Fibroblast of skin of right quadriceps (primary cell): Measurements from ENCODE around the gene CITED1.
"Not testable (repeated sequence)": the region's sequence is repeated elsewhere in the genome, so short reads cannot be mapped to it uniquely, and the experiment has no call there.

Experiments used
- DNase-seq: peaks from one replicate; pipeline ENCODE4 v3.0.0-alpha.2; 2013

Gene CITED1

GRCh38 chrX:72305286-72306084 lies at the start of gene CITED1:
TSS of gene CITED1 (minus strand) at chrX:72305914. CDS start at chrX:72302869, 3,045 bp downstream.
- DNase-seq: no peak

- no peak for DNase-seq
Observed at GRCh38 chrX:72352786-72353185, 47.1 kb upstream of the CITED1 start.

GRCh38 chrX:72351606-72352334 lies 46.1 kb upstream of the CITED1 start:
- DNase-seq: peak; percentile 73

DNA sequence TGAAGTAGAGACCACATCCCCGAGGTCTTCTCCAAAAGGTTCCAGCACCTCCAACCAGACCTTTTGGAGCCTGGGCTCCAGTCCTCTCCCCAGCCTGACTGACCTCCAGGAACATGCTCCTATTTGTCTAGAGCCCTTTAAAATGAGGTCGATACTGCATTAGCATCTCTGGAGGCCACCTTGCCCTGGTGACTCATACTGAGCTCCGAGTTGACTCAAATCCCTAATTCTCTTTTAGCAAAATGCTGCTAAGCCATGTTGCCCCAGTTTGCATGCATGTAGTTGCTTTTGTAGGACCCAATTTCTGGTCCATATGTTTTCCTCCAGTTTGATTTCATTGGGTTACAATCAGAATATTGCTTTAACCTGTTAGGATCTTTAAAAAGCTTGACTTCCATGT lies 43.5 kb upstream of the CITED1 start:
- no peak for DNase-seq

DNA sequence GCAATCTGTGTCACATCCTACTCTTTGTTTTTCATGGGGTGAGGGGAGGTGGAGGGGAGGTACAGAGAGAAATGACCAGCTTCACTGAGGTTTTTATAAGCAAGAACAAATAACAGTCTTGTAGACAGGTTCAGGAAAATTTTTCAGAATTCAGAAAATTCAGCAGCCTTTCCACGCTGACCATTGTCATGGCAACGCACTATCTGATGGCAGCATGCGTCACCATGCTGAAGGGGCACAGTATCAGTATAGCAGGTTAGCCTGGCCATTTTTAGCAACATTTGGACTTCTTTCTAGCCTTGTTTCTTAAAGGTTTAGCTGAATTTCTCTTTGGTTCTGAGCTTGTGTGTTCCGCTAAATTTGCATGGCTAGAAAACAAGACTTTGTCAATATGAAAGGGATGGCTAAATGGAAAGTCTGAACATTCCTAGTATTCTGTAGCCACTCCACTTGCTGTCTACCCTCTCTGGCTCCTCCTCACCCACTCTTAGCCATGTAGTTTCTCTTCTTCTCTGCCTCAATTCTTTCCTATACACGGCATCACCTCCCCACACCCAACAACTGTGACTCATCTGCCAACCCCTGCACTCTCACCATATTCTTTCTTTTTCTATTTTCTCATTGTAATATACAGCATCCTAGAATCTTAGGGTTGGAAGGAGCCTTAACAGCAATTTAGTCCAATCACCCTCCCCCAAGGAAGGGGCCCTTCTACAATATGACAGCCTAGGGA lies 42.7 kb upstream of the CITED1 start:
- no peak for DNase-seq

DNA sequence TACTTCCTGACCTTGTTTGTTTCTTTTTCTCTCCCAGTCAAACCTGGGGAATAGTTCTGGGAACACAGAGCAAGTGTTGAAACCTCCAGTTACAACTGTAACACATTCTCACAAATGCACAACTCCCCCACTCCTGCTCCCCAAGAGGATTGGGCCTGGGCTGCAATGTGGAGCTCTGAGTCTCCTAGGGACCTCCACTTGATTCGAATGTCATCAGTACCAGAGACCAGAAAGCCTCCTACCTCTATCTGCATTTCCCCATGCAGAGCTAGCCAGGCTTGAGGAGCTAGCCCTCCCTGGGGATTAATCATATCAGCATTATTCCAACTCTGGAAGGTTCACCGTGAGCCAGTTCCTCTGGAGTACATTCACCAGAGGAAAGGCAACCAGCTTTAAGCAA lies 41.7 kb upstream of the CITED1 start:
- no peak for DNase-seq

DNA sequence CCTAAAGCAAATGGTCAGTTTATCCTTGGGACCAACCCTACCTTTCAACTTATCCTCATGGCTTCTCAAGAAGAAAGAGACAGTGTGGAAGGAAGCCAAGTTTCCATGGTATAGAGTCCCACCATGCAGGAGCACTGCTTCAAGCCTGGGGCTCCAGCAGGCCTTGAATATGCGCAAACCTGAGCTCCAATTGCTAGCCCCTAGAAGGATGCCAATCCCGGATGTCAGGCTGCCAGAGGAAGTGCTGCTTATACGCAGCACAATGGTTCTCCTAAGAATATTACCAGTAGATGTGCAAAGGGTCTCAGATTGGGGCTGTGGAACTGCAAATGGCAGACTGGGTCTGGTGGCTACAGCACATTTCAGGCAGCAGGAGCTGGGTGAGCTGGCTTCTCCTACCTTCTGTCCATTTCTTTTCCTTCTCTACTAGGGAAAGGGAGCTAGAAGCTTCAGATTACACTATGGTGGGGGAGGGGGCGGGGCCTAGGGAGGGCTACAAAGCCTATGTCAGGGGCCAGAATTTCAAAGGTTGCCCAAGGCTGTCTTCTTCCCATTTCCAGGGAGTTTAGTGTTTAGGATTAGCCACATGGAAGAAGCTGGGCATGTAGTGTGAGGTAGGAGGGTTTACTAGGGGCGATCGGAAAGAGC lies 40.7 kb upstream of the CITED1 start:
- no peak for DNase-seq

DNA sequence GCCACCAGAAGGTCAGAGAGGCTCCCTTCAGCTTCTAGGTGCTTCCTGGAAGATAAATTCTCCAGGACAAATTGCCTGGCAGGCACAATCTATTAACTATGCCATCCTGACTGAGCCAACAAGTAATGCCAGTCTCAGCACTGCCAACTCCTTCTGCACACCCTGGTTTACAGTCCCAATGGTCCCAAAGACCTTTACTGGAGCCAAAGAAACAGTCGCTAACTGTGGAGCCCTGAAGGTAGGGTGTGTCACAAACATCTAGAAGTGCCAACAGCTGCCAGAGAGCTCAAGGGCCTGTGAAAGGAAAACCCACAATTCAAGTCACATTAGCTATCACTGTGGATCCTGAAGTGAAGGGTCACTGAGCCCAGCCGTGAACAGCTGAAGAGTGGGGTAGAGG lies 34.9 kb upstream of the CITED1 start:
- no peak for DNase-seq

DNA sequence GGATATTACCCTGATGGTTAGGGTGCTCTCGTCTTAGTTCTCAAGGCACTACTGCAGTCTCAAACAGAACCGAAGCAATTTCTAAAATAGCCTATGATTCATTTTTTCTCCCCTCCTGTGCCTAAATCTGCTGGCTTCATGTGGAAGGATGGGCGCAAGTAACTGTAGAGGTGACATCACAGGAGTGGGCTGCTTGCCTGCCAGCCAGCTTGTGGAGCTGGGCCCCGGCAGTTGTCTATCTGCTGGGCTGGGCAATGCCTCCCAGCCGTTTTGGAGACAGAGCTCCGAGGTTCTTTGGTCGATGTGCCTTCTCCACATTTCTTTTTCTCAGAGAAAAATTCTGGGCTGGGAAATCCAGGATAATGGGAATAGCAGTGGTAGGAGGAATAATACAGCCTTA lies 34.3 kb upstream of the CITED1 start:
- DNase-seq: no peak

- no peak for DNase-seq
Observed at GRCh38 chrX:72330131-72330530, 24.4 kb upstream of the CITED1 start.

GRCh38 chrX:72326605-72327300 lies 21.0 kb upstream of the CITED1 start:
- DNase-seq: no peak

GRCh38 chrX:72319651-72320050 lies 13.9 kb upstream of the CITED1 start:
- not testable (repeated sequence) for DNase-seq

DNA sequence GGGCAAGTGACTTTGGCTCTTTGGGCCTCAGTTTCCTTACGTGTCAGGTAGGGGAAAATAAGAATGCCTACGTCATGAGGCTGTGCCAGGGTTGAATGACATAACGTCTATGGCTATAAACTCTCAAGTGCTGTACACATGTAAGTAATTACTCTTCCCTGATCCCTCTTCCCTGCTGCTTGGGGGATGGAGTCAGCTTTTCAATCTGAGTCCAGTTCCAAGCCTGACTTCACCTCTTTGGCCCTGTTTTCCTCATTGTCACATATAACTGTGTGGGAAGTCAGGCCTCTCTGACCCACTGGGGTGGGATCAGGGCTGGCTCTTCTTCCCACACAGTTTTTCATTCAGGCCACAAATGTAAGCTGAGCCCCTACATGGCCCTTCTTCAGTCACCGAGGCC lies 11.4 kb upstream of the CITED1 start:
- DNase-seq: no peak

DNA sequence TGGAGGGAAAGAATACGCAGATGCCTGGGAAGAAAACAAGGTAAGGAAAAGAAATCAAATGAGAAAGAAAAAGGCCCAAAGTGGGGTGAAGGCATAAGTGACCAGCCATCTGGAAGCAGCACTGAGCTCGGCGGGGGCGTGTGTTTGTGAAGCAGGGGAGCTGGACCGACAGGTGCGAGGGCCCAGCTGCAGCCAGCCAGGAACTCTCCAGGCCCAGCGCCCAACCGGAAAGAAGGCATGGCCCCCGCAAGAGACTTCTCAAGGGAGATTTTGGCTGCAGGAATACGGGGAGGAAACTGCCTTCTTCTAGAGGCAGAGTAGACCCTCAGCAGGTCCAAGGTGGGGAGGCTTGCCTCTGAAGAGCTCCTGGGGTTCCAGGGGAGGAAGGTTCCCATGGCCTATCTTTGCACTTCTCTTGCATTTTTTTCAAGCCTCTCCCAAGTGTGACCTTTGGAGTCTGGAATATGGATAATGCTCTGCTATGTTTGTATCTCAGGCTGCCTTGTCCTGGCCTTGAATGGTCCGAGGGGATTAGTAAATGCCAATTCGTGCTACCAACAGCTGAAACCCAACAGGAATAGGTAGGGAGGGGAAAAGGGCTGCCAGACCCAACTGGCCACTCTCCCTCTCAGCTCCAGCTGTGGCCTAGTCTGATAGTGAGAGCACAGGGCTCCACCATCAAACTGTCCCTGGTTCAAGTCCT lies 10.8 kb upstream of the CITED1 start:
- no peak for DNase-seq

- DNase-seq: no peak
Observed at GRCh38 chrX:72314881-72315280, 9.2 kb upstream of the CITED1 start.

DNA sequence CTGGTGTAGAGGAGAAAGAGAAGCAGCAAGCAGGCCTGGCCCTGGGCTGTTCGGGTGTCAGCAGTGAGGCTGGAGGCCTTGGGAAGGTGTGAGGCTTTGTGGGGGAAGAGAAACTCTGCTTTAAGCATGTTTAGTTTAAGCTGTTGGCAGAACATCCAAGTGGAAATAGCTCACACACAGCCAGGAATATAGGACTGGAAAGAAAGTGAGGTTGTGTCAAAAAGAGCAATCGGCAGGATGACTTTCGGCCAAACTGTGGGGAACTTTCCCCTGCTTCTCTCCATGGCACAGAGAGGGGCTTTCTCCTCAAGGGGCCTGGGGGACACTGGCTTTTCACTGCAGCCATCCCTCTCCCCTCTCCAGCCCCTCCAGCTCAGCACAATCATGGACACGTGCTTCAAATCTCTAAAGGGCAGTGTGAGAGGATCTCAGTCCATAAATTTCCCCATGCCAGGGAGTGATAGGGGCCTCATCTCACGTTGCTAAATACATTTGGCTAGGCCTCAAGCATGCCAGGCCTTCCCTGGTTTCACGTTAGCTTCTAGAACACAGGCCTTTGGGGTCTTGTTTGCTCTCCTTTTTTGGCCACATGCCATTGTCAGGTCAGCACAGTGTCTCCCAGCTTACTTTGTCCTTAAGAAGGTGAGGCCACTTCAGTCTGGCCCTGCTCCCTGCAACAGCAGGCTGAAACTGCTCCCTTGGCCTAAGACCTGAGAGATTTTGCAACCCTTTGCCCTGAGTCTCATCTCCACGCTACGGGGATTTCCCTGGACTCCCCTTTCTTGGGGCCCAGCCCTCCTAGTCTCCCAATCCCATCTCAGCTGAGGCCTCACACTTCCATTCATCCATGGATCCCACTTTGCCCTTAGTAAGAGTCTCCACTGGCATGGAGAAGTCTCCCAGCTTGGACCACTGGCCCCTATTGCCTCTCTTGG lies 8.3 kb upstream of the CITED1 start:
- DNase-seq: no peak

- no peak for DNase-seq
Observed at GRCh38 chrX:72312311-72312940, 6.7 kb upstream of the CITED1 start.

DNA sequence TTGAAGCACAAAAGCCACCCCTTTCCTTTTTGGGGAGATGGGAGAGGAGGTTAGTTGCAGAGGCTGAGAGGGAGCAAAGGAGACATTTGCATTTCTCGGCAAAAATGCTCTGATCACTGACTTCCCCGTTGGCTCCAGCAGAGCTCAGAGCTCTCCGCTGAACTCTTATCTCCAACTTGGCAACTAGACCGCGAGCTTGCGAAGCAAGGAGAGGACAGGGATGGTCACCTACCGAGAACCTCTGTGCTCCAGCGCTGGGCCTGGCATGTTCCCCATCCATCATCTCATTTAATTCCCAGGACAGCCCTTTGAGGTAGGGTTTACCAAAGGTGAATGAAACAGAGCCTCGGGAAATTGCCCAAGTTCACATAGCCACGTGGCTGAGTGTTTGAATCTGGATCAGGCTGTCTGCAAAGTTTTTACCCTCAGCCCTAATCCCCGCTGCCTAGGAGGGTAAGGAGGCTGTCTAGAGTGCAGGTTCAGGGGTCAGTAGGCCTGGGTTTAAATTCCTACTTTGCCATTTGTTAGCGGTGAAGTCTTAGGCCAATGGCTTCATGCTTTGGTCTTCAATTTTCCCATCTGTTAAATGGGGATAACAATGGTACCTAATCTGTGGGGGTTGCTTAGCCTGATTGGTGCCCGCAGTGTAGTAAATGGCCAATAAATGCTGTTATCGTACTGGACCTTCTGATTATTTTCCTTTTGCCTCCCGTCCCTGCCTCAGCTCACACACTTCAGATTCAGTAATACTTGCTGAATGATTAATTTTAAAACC lies 3.8 kb upstream of the CITED1 start:
- no peak for DNase-seq

GRCh38 chrX:72308566-72309296 lies 3.0 kb upstream of the CITED1 start:
- DNase-seq: peak; percentile 58
